ENCODE data around the gene TESK1.
"Not testable (repeated sequence)": the region's sequence is repeated elsewhere in the genome, so short reads cannot be mapped to it uniquely, and the experiment has no call there.

TESK1 gene

DNA sequence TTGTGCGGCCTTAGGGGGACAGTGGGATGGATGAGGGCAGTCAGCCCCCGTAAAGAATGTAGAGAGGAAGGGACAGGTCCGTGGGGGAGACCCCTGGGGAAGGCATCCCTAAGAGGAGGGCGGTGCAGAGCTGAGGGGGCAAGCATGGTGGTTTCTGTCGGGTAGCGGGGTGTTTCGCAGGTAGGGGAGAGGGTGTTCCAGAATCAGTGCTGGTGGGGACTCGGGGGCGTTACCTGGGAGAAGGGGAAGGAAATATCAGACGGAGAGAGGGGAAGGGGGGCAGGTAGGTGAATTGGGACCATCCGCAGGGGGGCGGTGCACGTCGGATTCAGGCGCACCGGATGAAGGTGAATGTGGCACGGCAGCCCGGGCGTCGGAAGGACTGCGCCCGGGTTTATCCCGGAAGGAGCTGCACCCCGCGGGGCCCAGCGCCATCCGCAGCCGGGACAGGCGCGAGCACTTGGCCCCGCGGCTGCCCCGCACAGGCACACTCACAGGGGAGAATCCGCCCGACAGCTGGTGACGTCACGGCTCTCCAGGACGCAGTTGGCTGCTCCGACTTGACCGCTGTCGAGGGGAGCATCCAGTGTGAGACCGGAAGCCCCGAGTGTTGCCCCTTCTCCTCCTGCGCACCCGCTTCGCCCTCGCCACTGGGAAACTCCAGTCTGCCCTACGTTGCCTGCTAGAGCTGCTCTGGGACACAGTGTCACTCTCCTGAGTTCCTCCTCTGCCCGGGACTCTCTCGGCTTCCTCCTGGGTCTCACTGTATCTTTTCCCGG is 11.8 kb downstream of the TESK1 start:
- DNase-seq, result peak; percentile 66 to 73

DNA sequence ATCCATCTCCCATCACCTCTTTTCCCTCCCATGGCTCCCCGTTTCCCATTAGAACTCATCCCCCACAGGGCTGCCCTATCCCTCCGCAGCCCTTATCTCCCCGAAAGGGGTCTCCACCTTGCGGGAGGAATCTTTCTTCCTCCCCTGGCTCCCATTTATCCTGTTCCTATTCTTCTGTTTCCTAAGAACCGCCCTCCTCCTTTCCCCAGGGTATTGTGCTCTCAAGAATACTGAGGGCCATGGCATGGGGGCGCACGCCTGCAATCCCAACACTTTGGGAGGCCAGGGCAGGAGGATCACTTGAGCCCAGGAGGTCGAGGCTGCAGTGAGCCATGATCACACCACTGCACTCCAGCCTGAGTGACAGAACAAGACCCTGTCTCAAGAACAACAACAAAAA is 12.5 kb downstream of the TESK1 start:
- DNase-seq, result no peak

DNA sequence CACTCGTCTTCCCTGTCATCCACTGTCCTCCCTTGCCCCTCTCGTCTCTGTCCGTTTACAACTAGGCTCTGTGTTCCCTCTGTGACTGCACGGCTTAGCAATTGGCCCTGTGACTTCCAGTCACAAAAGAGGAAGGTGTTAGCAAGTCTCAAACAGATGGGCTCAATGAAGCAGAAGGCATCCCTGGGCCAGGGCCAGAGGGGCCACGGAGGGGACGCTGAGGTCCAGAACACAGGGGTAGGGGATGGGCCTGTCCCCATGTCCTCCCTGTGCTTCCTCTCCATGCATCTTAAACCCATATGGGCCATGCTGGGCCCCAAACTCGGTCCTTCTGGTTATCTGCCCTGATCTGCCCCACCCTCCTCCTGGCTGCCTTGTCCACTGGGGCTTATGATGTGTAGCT is 13.3 kb downstream of the TESK1 start, which contains the start of gene CD72:
CD72 (minus strand) TSS at position 89 of the 403 bp plus-strand sequence. CDS start 110 bp downstream, outside the sequence.
- no peak for DNase-seq

DNA sequence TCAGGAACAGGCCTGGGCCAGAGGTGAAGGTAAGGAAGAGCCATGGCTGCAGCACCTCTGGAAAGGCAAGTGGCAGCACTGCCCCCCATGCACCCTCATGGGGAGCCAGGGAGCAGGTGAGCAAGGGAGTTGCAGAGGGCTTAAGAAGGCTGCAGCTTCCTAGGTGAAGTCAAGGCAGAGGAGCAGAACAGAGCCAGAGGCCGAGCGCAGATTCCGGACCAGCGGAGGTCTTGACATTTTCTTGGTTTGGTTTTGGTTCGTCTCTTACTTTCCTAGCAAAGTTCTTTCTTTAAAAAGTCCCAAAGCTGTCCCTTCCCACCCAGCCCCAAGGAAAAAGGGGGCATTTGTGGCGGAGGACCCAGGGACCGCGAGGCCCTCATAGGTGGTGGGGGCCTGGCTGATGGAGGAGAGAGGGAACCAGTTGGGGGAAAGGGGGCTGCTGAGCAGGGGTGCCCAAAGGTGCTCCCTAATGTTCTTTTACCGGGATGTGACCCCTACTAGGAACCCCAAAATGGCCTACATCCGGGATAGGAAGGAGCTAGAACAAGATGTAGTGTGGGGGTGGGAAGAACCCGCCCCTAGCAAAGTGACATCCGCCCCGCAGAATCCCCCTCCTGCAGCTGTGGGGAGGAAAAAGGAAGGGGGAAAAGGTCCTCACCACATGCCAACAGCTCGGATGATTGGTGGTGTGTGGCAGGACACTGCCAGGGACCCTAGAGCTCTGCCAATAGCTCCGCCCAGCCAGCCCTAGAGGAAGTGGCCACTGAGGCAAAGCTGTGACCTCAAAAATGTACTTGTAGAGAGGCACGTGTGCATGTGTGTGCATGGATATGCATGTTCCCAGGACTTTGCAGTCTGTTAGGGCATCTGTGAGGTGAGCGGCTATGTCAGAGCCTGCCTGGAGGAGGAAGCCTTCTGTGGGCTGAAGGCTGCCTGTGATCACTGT is 14.1 kb downstream of the TESK1 start:
- DNase-seq, result peak in 1 of 2 donors; percentile 42

DNA sequence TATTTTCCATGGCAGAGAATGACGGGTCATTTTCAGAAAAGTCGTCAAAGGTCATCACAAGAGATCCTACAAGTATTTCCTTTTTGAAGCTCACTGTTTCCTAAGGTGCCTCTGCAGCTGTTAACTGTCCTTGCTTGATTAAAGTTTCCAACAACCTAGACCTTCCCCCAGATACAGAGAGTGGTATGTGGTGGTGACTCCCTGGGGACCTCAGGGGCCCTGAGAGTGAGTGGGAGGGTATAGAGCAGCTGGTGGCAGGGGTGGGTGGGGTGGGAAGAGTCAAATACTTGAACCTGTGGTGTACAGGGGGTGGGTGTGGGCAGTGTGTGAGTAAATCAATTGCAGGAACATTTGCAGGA is 14.7 kb downstream of the TESK1 start:
- peak; percentile 28 to 35 for DNase-seq

DNA sequence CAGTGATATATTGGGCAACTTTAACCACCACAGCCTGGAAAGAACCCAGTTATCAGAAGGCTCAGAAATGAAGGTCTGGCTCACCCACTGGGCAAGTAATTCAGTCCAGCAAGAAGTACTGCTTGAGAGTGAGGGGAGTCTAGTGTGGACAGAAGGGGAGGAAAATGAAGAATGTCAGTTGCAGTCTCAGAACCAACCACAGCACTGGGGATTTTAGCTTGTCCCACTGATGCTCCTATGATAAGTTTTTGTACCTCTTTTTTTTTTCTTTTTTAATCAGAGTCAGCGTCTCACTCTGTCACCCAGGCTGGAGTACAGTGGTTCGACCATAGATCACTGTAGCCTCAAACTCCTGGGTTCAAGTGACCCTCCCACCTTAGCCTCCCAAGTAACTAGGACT is 22.5 kb downstream of the TESK1 start:
- DNase-seq, result no peak

DNA sequence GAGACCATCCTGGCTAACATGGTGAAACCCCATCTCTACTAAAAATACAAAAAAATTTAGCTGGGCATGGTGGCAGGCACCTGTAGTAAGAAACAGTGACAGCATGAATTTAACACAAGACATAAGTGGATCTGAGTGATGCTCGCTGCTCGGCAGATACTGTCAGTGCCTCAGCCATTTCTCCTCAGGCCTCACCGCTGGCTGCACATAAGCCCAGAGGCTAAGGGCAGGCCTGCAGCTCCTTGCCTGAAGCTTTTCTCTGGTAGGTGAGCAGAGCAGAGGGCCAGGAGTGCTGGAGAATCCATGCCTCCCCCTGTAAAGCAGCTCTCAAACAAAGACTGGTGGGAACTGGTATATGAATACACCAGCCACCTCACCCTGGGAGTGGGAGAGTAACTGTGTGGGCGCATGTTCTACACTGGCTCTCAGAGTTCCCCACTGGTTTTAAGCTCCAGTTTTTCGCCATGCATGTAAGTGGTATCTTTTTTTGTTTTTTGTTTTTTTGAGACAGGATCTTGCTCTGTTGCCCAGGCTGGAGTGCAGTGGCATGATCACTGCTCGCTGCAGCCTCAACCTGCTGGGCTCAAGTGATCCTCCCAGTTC is 23.4 kb downstream of the TESK1 start:
- DNase-seq, result no peak

DNA sequence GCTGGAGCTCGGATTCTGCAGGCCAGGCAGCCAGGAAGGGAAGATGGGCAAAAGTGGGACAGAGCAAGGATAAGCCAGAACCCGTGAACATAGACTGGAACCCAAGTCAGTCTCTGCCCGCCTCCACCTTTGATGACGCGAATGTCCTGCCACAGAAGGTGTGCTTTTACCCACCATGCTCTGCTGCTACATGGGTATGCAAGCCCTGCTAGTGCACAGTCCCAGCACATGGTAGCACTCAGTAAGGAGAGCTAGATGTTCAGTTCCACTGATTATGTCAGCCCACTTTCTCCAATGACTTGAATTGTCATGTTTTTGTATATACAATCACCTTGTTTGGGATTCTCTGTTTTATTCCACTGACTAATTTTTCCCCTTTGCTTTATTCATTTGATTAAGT is 24.5 kb downstream of the TESK1 start:
- no peak for DNase-seq

DNA sequence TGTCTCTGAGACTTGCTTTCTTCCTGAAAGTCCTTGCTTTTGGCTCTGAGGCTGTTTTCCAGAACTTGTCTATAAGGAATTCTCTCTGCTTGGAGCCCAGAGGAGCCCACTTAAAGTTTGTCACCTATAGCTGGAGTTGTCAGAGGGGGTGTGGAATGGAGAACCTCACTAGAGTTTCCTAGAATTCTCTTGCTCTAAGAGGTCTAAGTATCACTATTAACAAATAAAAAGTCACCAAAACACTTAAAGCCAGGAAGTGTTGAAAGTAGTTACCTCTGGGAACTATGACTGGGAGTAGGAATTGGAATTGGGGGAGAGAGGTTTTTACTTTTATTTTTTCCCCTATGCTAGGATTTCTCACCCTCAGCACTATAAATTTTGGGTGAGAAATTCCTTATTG is 30.7 kb downstream of the TESK1 start:
- DNase-seq, result no peak

DNA sequence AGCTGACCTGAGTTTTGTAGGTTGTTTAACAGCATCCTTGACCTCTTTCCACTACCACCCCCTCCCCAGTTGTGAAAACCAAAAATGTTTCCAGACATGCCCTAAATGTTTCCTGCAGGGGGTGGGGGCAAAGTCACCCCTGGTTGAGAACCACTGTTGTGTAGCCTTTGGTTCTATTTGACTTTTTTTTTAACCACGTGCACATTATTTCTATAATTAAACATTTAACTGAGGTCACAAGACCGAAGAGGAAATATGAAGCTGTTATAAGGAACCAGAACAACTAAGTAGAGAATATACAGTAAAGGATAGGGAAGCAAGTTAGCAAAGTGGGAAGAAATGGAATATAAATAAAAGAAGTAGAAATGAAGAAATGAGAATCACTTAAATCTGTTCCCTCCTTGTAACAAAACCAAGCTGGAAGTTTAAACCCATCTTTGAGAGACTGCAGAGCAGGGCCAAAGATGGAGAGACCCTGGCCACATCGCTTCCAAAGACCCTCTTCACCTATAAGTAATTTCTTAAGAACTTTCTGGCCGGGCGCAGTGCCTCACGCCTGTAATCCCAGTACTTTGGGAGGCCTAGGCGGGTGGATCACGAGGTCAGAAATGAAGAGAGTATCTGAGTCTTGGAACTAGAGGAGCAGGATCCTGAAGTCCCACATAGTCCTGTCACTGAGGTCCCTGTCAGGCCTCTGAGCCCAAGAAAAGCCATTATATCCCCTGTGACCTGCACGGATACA is 31.2 kb downstream of the TESK1 start:
- no peak for DNase-seq

DNA sequence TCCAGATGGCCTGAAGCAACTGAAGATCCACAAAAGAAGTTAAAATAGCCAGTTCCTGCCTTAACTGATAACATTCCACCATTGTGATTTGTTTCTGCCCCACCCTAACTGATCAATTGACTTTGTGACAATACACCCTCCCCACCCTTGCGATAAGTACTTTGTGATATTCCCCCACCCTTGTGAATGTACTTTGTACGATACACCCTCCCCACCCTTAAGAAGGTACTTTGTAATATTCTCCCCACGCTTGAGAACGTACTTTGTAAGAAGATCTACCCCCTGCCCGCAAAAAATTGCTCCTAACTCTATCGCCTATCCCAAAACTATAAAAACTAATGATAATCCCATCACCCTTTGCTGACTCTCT is 31.8 kb downstream of the TESK1 start:
- DNase-seq, result not testable (repeated sequence)

DNA sequence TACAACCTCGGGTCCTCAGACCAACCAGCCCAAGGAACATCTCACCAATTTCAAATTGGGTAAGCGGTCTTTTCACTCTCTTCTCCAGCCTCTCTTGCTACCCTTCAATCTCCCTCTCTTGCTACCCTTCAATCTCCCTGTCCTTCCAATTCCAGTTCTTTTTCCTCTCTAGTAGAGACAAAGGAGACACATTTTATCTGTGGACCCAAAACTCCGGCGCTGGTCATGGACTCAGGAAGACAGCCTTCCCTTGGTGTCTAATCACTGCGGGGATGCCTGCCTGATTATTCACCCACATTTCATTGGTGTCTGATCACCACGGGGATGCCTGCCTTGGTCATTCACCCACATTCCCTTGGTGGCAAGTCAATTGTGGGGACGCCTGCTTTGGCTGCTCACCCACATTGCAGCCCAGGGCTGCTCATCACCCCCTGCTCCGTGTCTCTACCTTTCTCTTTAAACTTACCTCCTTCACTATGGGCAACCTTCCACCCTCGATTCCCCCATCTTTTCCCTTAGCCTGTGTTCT is 32.4 kb downstream of the TESK1 start:
- DNase-seq, result not testable (repeated sequence)

DNA sequence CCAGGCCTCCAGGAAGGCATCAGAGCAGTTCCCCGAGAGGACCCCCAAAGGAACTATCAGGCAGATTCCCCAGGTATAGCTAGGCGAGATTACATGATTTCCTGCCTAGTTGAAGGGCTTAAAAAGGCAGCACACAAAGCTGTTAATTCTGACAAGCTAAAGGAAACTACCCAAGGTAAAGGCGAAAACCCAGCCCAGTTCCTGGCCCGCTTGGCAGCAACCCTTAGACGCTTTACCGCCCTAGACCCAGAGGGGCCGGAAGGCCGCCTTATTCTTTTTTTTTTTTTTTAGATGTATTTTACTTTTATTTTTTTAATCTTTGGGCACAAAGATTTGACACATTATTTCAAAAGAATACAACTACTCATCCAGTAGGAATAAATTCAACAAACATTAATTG is 33.7 kb downstream of the TESK1 start:
- DNase-seq, result not testable (repeated sequence)

DNA sequence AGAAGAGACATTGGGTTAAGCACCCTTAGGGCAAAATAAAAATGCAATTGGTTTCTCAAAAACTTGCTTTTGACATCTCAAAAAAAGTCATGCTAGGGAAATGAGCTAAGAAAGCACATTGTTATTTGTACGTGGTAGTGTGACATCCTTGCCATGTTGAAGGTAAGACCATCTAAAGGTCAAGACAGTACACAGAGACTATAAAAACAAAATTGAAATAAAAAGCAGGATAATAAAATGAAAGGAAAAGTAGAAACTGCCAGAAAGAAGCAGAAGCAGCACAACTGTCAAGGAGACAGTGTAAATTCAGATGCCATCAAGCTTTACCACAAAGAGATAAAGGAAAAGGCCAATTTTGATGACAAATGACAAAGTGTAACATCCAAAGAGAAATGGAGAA is 34.2 kb downstream of the TESK1 start:
- DNase-seq, result not testable (repeated sequence)

DNA sequence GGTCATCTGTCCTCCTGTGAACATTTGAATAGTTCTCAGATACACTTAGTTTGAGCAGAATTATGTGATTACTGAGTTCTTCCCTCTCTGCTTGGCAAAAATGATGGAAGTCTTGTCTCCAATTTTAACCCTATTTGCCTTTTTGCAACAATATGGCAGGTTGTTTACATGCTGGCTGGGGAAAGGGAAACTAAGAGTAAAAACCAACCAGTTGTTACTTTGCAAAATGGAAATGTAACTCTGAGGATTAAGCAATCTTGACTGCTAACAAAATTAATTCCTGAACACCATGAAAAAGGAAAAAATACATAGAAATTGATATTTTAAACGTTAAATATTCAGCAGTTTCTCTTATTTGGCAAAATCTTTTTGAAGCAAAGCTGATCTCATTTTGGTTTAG is 34.6 kb downstream of the TESK1 start:
- no peak for DNase-seq

DNA sequence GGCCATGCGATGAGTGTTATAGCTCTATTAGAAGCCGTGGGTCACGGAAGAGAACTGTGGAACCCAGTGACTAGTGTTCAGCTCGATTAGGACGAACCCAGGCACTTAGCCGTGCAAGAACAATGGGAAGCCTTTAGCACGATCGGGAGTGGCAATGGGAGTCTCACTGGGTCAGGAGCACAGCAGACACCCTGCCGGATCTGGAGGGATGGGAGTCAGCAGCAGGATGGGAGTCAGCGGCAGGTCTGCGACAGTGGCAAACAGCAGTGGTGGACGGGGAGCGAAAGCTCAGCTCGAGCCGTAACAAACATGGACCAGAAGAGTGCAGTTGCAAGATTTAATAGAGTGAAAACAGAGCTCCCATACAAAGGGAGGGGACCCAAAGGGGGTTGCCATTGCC is 35.4 kb downstream of the TESK1 start:
- DNase-seq, result not testable (repeated sequence)

DNA sequence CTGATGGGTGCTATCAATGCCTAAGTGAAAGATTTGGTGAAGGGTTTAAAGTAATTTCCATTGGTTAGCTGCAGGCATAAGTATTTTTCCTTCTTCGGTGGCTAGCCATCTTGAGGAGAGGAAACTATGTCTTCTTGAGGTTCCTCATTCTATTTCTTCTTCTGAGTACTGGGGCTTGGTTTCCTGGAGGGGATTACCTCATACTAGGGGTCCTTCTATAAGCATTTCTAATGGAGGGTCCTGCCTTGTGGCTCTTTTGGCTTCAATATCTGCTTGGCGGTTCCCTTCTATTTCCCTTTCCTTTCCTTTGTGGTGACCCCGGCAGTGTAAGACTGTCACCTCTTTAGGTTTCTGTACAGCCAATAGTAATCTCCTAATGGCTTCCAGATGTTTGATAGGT is 36.4 kb downstream of the TESK1 start:
- not testable (repeated sequence) for DNase-seq

DNA sequence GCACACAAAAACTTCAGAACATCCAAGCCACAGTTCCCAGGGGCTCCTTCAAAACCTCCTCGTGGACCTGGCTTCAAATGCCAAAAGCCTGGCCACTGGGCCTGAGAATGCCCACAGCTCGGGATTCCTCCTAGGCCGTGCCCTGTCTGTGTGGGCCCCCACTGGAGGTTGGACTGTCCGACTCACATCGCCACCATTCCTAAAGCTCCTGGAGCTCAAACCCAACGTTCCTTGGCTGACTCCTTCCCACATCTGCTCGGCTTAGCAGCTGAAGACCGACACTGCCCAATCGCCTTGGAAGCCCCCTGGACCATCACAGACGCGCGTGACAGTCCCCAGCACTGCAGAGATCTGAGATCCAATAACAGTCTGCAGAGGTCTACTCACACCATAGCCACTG is 38.0 kb downstream of the TESK1 start:
- no peak for DNase-seq

DNA sequence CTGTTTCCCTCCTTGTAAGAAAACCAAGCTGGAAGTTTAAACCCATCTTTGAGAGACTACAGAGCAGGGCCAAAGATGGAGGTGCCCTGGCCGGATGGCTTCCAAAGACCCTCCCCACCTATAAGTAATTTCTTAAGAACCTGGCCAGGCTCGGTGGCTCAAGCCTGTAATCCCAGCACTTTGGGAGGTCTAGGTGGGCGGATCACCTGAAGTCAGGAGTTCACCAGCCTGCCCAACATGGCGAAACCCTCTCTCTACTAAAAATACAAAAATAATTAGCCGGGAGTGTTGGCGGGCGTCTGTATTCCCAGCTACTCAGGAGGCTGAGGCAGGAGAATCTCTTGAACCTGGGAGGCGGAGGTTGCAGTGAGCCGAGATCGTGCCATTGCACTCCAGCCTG is 40.7 kb downstream of the TESK1 start:
- not testable (repeated sequence) for DNase-seq

DNA sequence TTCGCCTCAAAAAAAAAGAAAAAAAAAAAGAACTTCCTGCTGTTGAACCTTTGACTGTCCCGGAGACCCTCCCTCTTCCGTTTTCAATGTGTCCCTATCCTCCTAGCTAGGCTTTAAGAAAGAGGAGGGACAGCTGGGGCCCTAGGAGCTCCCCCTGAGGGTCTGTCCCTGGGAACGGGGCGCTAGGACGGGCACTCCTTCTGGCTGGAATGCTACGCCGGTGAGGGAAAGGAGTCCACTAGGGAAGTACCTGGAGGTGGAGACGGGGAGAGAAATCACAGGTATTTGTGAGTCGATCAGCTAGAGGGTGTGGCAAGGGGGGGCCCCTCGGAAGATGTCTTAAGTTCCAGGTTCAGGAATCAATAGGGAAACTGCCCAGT is 41.1 kb downstream of the TESK1 start:
- no peak for DNase-seq

DNA sequence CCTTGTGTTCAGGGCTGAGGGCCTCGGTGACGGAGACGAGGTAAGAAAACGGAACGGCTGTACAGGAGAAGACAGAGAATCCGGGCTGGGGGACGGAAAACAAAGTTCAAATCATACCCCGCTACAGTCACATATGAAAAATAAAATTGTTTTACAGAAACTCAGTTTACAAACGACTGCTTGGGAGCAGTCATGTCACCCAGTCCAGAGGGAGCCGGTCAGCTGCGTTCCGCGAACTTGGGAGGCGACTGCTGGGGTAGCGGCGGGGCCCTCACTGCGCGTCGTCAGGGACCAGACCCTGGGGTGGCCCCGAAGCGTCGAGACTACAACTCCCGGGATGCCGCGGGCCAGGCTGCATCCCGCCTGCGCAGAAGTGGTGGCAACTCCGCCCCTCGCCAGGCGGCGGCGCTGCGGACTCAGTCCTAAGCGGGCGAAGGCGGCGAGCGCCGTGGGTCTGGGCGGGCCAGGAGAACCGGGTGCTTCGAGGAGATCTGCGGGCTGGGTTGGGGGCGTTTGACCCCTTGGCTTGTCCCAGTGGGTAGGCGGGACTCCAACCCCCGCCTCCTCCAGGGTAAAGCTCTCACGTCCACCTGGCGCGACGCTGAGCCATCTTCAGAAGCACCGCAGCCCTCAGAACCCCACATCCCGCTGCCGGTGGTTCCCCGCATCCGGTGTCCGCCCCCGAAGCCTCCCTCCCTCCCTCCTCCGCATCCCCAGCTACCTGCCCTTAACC is 41.6 kb downstream of the TESK1 start:
- peak; percentile 91 to 94 for DNase-seq

Measured in stimulated activated CD4-positive, alpha-beta T cell treated with anti-CD3 and anti-CD28 coated beads, Interleukin-2, amount 100 ng/mL, for 24 hours (primary cell).